ENCODE measurements around the gene LIMS2.

Gene LIMS2

DNA sequence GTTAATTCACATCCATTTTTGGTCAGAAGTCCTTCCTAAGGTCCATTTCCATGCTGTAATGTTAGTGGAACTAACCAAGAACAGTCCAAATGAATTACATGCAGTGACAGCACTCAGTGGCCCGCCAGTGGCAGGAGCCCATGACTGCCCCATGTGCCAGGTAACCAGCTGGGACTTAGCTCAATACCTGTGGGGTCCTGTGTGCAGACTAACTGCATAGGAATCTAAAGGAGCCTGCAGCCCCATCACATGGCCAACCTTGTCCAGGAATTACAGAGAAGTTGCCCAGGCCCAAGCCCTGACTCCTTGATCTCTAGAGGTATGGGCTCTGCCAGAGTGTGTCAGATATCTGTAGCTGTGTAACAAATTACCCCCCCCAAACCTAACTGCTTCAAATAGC, 64.8 kb downstream of the LIMS2 start:
- TF ChIP-seq, protein P1, sequence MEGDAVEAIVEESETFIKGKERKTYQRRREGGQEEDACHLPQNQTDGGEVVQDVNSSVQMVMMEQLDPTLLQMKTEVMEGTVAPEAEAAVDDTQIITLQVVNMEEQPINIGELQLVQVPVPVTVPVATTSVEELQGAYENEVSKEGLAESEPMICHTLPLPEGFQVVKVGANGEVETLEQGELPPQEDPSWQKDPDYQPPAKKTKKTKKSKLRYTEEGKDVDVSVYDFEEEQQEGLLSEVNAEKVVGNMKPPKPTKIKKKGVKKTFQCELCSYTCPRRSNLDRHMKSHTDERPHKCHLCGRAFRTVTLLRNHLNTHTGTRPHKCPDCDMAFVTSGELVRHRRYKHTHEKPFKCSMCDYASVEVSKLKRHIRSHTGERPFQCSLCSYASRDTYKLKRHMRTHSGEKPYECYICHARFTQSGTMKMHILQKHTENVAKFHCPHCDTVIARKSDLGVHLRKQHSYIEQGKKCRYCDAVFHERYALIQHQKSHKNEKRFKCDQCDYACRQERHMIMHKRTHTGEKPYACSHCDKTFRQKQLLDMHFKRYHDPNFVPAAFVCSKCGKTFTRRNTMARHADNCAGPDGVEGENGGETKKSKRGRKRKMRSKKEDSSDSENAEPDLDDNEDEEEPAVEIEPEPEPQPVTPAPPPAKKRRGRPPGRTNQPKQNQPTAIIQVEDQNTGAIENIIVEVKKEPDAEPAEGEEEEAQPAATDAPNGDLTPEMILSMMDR (IDR thresholded peaks at IDR 0.05; ENCODE audit: insufficient read depth, low read depth, low read length, missing control alignments) = no peak
- no peak for DNase-seq (ENCODE audit: low read depth)
- no peak overlapping the region for H3K4me3 ChIP-seq (ENCODE audit: low read depth, low read length)

DNA sequence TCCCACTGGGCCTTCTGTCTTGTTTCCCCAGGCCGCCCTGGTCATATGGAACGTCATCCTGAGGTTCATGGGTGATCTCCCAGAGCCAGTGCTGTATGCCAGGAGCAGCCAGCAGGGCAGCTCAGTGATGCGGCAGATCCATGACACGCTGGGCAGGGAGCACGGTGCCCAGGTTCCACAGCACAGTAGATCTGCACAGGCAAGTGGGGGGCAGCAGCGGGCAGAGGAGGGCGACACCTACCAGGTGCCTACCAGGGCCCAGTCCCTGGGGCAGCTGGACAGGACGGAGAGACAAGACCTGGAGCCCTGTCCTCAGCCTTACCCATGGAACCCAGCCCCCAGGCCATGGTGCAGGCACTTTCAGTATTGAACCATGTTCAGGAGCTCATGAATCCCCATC, 65.5 kb downstream of the LIMS2 start:
- TF ChIP-seq, protein P1 (IDR thresholded peaks at IDR 0.05; ENCODE audit: insufficient read depth, low read depth, low read length, missing control alignments) = no peak
- no peak overlapping the region for H3K4me3 ChIP-seq (ENCODE audit: low read depth, low read length)
- no peak for DNase-seq (ENCODE audit: low read depth)

DNA sequence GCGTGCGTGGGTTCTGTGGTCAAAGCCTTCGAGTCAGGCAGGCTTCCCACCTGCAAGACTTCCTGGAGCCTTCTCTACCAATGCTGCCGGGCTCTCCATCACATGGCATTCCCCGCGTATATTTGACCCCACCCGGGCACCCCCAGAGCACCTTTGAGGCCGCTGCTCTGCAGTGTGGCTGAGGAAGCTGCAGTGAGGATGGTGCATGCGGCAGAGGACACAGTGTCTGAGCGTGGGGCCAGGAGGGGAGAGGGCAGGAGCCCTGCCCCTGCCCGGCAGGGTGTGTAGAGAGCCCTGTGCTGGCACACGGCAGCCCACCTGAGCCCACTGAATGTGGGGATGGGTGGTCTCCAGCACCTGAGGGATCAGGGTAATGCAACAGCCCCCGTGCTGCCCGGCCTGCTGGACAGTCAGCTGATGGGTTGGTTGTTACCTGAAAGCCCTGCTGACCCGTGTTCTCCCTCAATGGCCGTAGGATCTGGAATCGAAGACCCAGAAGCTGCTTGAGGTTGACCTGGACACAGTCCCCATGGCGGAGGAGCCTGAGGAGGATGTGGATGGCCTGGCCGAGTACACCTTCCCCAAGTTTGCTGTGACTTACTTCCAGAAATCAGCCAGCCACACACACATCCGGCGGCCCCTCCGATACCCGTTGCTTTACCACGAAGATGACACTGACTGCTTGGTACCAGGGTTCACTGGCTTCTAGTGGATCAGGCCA, 66.1 kb downstream of the LIMS2 start:
- no peak for DNase-seq (ENCODE audit: low read depth)
- TF ChIP-seq, protein P1 (IDR thresholded peaks at IDR 0.05; ENCODE audit: insufficient read depth, low read depth, low read length, missing control alignments) = no peak
- H3K4me3 ChIP-seq (ENCODE audit: low read depth, low read length) = no peak overlapping the region

DNA sequence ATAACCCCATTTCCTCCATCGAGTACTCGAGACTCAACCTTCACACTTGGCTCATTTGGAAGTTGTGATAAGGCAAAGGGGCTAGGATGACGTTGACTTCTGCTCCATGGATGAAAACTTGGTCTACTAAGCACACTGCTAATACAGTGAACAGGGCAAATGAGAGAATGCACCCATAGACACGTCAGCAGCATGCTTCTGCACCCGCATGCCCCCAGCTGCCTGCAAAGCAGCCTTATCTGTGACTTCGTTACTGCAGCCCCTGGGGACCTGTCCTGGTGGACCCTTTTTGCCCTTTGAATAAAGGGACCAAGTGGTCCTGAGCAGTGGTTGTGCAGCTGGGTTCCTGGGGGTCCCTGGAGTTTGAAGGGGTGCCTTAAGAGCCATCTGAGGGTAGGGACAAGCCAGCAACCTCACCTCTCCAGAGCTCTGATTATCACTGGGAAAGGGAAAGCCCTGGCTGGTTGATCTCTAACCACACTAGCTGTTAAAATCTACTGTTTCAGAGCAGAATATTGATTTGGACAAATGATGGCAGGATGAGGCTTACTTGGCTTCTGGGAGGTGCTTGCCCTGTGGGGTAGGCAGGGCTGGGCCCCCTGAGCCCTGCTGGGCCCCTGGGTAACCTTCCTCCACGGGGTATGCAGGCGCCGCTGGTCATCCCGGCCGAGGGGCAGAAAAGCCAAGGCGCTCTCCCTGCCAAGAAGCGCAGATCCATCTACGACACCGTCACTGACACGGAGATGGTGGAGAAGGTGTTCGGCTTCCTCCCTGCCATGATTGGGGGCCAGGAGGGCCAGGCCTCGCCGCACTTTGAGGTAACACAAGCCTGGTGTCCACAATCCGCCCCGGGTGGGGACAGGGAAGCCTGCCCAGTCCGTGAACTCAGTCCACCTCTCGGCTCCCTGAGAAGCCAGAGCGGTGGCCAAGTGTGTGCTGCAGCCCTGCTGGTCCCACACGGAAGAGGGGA, 67.0 kb downstream of the LIMS2 start:
- no peak overlapping the region for H3K4me3 ChIP-seq (ENCODE audit: low read depth, low read length)
- no peak for DNase-seq (ENCODE audit: low read depth)
- TF ChIP-seq, protein P1 (IDR thresholded peaks at IDR 0.05; ENCODE audit: insufficient read depth, low read depth, low read length, missing control alignments) = no peak

DNA sequence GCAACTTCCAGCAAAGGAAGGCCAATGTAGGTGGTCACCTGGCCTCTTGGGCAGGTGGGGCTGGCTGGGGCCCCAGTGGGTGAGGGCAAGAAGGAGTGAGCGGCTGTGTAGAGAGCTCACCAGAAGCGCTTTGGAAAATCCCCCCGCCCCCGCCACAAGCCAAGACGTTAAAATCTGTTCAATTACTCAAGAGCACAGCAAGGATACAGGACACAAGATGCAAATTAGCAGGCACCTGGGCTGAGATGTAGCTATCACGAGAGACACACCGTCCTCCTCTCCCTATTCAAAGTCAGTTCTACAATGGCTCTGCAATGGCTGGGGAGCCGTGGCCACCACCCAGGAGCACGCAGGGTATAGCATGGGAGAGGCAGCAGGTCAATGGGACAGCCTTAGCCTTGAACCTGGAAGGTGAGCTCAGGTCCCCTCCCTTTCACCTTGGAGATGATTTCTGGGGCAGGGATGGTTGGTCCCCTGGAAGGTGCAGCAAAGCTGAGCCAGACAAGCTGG, 67.9 kb downstream of the LIMS2 start:
- TF ChIP-seq, protein P1 (IDR thresholded peaks at IDR 0.05; ENCODE audit: insufficient read depth, low read depth, low read length, missing control alignments) = no peak
- DNase-seq (ENCODE audit: low read depth) = no peak
- no peak overlapping the region for H3K4me3 ChIP-seq (ENCODE audit: low read depth, low read length)

DNA sequence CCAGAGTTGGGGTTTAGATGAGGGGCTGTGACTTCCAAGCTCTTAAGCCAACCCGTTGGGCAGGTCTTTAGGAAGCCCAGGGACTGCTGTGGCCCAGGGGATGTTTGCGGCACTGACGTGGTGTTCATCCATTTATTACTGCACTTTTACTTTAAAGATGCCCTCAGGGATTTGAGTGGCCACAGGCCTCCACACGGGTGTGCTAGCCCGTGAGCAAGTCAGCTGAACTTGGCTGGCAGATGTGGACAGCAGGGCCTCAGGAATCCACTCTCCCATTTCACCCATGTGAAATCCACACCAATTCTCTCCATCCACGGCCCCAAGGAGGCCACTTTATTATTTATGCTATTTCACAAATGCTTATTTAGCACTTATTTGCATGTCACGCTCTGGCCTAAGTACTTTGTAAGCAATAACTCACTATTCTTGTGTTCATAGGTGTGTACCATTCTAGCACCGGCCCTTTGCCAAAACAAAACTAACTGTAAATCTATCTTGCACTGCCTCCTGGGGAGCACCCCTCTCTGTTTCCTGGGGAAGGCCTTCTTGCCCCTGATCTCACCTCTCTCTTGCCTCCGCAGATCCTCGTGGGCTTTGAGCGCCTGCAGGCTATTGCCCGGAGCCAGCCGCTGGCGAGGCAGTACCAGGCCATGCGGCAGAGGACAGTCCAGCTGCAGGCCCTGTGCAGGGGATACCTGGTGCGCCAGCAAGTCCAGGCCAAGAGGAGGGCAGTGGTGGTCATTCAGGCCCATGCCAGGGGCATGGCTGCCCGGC, 68.5 kb downstream of the LIMS2 start:
- H3K4me3 ChIP-seq (ENCODE audit: low read depth, low read length) = no peak overlapping the region
- no peak for DNase-seq (ENCODE audit: low read depth)
- TF ChIP-seq, protein P1 (IDR thresholded peaks at IDR 0.05; ENCODE audit: insufficient read depth, low read depth, low read length, missing control alignments) = no peak
